GDM1 (cell line): ENCODE measurements around the gene PRXL2B.
A peak's percentile ranks its signal among the peaks of the same experiment; 100 is the strongest.
"Not testable (repeated sequence)": the region's sequence is repeated elsewhere in the genome, so short reads cannot be mapped to it uniquely, and the experiment has no call there.

Source experiments
- DNase-seq: peaks from one replicate; lab custom pipeline; 2025; lab: John Stamatoyannopoulos, UW

PRXL2B gene, protein sequence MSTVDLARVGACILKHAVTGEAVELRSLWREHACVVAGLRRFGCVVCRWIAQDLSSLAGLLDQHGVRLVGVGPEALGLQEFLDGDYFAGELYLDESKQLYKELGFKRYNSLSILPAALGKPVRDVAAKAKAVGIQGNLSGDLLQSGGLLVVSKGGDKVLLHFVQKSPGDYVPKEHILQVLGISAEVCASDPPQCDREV

DNA sequence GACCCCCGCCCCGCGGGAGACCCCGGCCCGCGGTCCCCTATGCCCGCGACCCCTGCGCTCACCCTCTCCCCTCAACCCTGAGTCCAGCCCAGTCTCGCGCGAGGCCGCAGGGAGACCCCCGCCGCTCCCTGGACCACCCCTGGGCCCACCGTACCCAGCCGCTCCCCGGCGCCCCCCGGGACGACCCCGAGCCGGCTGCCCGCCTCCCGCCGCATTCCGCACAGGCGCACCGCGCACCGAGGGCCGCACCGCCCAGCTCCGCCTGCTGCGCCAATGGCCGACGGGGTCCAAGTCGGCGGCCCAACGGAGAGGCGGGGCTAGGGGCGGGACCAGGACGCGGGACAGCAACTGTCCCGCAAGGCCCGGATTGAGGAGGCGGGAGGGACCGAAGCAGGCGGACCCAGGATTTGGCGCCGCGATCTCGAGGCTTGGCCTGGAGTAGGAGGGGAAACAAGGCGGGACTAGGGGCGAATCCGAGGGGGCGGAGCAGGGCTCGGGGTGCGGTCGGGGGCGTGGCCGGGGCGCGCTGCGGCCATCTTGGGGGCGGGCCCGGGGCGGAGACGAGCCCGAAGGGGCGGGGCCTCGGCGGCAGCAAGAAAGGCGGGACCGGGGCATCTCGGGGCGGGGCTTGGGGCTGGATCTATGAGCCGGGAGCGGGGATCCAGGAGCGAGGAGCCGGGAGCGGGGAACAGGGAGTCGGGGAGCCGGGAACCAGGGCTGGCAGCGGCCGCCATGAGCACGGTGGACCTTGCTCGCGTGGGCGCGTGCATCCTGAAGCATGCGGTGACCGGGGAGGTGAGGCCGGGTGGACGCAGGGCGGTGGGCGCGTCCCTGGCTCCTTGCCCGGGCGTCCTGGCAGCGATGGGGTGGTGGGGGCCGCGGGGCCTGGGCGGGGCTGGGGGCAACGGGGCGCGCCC is at the start of gene PRXL2B:
PRXL2B (plus strand) TSS at position 624 of the 917 bp plus-strand sequence; CDS start at position 733, 109 bp downstream.
- DNase-seq: peak; percentile 99

DNA sequence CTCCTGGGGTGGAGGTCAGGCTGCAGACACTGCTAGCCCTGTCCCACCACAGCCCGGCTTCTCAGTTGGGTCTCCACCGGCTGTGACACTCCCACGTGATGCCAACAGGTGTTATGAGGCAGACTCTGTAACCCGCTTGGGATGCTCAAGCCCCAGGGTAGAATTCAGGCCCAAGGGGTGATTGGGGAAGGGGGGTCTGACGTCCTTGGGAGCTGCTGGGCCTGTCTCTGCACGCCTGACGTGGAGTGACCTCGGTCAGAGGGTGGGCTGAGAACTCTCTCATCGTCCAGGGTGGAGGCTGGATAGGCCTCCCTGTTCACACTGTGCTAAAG is 48.8 kb upstream of the PRXL2B start:
- no peak for DNase-seq

DNA sequence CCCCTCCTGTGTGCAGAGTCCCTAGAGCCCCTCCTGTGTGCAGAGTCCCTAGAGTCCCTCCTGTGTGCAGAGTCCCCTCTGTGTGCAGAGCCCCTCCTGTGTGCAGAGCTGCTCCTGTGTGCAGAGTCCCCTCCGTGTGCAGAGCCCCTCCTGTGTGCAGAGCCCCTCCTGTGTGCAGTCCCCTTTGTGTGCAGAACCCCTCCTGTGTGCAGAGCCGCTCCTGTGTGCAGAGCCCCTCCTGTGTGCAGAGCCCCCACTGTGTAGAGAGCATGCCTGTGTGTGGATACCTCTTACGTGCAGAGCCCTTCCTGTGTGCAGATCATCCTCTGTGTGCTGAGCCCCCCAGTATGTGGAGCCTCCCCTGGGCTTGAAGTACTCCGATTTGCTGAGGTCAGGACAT is 48.2 kb upstream of the PRXL2B start:
- DNase-seq: no peak

DNA sequence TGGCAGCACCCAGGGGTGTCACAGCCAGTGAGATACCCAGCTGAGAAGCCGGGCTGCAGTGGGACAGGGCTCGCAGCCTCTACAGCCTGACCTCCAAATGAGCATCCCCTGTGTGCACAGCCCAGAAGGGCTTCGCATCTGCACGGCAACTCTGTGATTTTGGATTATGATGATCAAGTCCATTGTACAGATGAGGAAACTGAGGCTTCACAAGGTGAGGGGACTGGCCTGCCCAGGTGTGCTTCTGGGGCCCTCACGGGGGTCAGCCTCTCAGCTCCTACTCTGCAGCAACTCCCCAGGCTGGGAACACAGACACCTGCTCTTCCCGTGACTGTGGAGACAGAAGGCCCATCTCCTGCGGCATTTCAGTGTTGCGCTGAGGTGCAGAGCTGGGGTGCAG is 47.7 kb upstream of the PRXL2B start:
- no peak for DNase-seq

DNA sequence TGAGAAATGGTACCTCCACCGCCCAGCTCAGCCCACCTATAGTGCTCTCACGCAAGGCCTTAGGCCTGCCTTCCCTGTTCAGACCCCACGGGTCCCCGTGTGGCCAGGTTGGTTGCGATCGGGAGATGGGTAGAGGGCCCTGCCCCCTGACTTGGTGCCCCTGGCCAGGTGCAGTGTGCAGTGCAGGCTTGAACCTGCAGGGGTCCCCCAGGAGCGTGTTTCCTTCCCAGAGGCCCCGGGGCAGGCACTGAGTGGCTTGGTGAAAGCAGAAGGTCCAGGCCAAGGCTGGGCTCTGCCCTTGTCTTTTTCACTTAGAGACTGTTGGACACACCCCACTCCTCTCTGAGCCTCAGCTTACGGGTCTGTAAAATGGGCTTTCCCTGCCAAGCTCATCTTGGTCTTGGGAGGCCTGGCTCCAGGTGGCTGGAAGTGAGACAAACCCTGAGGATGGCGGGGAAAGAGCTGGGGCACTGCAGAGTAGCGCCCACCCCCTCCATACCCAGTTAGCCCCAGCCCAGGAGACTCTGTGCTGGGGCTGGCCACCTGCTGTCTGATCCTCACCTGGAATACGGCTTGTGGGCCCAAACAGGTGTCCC is 47.2 kb upstream of the PRXL2B start:
- no peak for DNase-seq

- no peak for DNase-seq
Measured at GRCh38 chr1:2540816-2541492, 45.6 kb upstream of the PRXL2B start.

DNA sequence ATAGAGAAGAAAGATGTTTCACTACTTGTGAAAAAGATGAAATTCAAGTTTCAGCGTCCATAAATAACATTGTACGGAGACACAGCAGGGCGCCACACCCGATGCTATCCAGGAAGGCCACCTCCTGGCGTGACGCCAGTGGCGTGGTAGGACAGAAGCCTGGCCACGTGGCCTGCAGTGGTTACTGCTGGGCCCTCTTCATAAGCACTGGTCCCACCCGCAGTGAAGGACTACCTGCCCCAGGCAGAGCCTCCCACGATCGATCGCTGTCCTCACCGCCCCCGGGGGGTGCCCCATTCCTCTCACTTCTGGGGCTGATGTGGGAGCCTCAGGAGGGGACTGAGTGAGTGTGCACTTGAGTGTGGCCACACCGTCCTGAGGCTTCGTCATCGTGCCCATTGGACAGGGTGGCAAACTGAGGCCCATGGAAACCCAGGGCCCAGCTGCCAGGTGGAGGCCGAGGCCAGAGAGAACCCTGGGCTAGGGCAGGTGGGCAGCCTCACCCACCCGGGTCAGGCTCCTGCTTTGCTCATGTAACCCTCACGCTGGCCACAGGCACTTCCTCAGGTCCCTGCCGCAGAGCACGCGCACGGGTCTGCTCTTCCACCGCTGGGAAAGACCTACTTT is 44.8 kb upstream of the PRXL2B start:
- no peak for DNase-seq

DNA sequence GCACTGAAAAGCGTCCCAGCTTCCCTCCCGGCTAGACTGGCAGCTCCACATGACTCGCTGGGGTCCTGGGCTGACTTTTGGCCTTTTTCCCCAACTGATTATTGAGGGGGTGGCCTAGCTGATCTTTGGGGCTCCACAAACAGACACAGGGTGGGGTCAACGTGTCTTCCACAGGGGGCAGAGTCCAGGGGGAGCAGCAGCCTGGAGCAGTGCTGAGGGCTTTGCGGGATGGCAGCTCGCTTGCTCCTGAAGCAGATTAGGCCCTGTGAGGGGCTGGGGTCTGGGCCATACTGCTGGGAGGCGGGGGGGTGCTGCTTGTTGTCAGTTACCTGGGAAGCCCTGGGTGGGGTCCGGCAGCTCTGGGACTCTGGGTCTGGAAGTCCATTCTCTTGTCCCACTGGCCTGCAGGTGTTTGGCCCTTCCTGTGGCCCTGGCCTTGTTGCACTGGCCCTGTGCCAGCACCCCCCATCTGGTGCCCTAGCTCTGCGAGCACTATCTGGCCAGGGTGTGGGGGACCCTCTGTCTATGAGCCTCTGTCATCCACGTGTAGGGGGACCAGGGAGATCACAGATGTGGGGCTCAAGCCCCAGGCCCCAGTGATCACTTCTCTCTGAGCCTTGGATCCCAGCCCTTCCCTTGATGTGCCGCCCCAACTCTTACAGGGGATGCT is 44.2 kb upstream of the PRXL2B start:
- no peak for DNase-seq

- DNase-seq: no peak
Measured at GRCh38 chr1:2543543-2544092, 43.0 kb upstream of the PRXL2B start.

GRCh38 chr1:2544093-2544874 is 42.3 kb upstream of the PRXL2B start:
- no peak for DNase-seq

- no peak for DNase-seq
Measured at GRCh38 chr1:2544875-2545640, 41.5 kb upstream of the PRXL2B start.

DNA sequence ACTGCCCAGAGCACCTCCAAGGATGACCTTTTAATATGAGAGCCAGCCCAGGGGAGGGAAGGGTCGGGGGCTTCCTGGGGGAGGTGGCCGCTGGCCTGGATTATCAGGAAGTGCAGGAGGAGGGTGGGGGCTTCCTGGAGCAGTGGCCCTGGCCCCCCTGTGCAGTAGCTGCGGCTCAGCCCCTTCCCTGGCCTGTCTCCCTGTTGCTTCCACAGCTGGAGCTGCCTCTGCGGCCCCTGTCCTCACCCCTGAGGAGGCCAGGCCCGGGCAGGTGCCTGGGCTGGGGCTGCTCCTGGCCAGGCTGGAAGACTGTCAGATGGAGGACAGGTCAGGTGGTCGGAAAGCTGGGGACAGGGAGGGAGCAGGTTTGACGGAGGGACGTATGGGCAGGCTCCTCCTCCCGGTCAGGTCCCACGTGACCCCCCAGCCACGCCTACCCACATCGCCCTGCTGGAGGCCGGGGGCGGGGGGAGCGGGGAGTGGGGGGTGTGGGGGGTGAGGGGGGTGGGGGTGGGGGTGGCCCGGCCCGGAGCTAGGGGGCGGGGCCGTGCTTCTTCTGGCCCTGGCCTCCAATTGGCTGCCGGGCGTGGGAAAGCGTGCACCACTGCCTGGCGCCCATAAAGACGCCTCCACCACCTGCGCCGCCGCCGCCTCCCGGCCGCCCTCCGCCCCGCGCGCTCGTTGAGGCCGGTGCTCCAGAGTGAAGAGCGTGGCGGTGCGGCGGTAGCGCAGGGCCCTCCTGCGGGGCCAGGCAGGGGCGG is 40.6 kb upstream of the PRXL2B start:
- DNase-seq: peak; percentile 84

- peak; percentile 84 for DNase-seq
Measured at GRCh38 chr1:2546515-2547209, 39.9 kb upstream of the PRXL2B start.

DNA sequence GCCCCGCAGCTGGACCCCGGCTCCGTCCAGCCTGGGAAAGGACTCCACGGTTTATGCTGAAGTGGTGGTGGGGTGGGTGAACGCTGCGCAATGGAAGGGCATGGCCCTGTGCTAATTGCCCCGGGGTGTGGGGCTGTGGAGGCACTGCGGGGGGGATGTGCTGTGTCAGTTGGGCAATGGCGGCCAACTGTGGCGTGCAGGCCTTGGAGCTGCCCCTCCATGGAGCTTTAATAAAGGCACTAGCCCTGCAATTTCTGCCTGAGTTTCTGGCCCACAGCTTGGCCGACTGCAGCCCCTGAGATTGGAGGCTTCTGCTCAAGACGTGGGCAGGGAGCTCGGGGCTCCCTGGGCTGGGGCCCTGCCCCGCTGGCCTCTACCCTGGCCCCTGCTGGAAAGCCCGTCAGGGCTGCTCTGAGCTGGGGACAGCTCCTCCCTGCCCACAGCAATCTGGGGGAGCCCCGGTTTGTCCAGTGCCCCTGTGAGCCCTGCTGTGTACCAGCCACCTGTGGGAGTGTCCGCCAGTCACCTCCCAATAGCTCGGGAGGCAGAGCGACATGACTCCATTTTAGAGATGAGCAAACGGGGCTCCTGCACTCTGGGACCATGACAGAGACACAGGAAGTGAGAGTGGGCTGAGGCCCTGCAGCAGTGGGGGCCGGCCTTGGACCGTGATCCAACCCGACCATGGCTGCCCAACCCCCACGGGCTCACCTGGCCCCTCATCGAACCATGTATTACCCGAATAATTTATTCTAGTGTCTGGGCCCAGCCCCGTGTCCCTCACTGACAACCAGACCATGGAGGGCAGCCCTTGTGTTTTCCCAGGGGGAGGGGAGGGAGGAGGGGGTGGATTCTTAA is 39.1 kb upstream of the PRXL2B start:
- no peak for DNase-seq

- peak; percentile 59 for DNase-seq
Measured at GRCh38 chr1:2548068-2548589, 38.4 kb upstream of the PRXL2B start.

- not testable (repeated sequence) for DNase-seq
Measured at GRCh38 chr1:2549367-2550029, 37.1 kb upstream of the PRXL2B start.
